Activated effector memory CD4-positive, alpha-beta T cell treated with anti-CD3 and anti-CD28 coated beads, Interleukin-2, amount 50 U/mL, for 16 hours (primary cell): Measurements from ENCODE around the gene VENTX.
"Not testable (repeated sequence)": the region's sequence is repeated elsewhere in the genome, so short reads cannot be mapped to it uniquely, and the experiment has no call there.

Source experiments
- DNase-seq: peaks from one replicate; pipeline ENCODE4 v3.0.0-alpha.2; 2020

The VENTX gene

DNA sequence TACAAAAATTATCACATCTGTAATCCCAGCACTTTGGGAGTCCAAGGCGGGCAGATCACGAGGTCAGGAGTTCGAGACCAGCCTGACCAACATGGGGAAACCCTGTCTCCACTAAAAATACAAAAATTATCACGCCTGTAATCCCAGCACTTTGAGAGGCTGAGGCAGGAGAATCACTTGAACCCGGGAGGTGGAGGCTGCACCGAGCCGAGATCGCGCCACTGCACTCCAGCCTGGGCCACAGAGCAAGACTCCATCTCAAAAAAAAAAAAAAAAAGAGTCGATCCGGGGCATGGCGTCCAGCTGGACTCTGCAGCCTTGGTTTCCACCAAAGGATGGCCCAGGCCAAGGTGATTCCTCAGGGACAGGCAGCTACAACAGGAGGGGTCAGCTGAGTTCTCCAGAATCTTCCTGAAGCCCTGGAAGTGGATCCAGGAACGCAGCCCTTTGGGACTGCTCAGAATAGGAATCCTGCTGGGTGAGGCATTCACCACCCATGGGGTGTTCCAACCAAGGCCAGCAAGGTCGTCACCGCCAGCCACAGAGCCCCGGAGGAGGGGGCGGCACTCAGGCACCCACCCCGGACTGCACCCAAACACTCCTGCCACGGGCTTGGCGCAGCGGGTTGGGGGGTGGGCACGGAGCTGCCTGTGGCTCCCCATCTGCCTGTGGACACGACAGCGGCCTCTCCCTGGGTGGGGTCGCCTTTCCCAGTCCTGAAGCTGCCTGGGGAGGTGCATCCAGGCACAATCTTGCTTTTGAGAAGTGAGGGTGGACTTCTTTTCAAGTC is 19.7 kb upstream of the VENTX start:
- DNase-seq, result no peak

DNA sequence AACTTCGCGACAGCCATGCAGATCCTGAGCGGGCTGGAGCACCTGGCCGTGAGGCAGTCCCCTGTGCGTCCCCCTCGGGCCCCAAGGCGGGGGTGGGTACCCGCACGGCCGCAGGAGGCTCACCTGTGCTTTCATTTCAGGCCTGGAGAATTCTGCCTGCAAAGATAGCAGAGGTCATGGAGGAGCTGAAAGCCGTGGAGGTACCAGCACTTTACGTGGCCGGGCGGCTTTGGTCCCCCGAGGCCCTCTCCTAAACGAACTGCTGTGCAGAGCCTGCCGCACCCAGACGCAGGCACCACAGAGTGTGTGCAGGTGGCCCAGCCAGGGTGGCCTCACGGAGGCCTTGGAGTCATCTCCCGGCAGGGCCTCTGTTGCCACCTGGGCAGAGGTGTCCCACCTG is 18.8 kb upstream of the VENTX start:
- DNase-seq, result no peak

DNA sequence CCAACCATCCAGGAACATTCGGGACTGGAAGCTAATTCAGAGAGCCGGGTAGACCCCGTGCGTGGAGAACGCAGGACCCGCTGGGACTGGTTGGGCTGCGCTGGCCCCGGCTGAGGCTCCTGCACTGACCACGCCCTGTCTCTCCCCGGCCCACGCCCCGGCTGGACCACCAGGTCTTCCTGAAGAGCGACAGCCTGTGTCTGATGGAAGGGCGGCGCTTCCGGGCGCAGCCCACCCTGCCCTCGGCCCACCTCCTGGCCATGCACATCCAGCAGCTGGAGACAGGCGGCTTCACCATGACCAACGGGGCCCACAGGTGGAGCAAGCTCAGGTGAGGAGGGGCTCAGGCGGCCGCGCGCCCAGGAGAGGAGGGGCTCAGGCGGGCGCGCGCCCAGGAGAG is 17.9 kb upstream of the VENTX start:
- no peak for DNase-seq

DNA sequence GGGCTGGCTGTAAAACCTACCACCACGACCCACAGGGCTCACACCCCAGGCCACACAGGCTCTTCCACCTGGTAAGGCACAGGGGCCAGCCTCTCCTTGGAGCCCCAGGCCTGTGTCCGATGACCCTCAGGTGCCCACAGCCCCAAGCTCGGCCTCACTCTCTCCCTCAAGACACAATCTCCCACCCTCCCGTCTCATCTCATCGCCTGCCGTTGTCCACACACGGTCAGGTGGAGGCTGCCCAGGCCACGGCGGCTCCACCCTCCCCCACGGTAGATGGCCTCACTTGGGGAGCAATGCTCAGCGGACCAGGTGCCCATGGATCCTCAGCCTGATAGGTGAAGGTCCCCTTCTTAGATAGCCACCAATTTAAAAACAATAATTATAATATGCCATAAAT is 16.3 kb upstream of the VENTX start:
- DNase-seq, result no peak

DNA sequence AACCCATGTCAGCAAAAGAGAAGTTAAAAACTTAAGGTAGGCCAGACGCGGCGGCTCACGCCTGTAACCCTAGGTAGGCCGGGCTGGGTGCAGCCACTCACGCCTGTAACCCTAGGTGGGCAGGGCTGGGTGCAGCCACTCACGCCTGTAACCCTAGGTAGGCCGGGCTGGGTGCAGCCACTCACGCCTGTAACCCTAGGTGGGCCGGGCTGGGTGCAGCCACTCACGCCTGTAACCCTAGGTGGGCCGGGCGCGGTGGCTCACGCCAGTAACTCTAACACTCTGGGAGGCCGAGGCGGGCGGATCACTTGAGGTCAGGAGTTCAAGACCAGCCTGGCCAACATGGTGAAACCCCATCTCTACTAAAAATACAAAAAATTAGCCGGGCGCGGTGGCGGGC is 15.9 kb upstream of the VENTX start:
- DNase-seq, result not testable (repeated sequence)

DNA sequence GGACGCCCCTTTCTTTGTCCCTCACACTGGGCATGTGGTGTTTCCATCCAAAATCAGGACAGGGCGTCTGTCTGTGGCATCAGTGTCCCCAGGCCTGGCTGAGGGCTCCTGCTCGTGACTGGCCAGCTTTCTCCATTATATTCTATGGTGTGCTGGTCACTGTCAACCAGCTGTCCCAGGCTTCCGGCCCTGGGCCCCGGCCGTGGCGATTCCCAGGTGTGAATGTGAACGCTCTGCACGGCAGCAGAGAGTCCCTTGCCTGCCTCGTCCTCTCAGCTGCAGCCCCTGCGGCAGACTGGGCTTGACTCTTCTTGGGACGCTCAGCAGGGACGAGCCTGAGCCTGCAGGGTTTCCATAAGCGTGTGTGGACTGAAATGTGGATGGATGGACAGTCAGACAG is 13.6 kb upstream of the VENTX start:
- no peak for DNase-seq

DNA sequence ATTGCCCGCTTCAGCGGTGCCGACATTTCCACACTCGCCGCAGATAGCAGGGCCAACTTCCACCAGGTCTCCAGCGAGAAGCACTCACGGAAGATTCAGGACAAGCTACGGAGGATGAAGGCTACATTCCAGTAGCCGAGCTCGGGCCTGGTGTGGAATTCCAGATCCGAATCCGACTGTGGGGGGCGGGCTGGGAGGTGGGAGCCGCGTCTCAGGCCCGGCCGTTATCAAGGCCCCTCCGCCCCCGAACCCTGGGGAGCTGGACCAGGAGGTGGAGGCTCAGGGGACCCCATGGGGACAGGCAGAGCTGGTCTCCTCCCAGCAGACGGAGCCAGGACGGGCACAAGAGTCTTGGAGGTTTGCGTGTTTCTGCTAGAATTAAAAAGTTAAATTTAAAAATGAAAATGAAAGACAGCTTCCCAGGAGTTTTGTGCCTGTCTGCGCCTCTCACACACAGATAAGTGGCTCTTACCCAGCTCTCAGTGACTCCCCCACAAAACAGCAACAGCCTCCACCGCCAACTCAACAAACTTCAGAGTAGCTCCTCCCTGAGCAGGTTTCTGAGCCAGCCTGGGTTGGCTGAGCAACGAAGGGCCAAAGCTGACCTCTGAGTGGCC is 12.8 kb upstream of the VENTX start:
- DNase-seq, result no peak

DNA sequence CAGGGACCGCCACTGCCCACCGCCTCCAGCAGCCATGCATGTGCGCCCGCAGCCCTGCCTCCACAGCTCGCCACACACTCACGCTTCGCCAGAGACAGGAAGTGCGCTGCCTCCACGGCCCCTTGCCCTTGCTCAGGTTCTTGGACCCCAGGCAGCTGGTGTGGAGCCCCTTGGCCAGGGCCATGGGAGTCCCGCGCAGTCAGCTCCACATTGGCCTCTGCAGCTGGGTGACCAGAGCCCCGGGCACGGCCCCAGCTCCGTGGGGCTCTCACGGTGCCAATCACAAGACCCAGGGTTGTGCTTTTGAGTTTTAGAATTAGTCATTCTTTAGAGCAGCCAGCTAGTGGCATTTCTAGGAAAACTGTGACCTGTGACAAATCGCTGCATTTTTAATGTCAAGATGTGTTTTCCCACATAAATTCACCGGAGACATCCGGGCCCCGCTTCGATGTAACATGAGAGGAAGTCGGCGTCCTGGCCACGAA is 11.9 kb upstream of the VENTX start:
- no peak for DNase-seq

DNA sequence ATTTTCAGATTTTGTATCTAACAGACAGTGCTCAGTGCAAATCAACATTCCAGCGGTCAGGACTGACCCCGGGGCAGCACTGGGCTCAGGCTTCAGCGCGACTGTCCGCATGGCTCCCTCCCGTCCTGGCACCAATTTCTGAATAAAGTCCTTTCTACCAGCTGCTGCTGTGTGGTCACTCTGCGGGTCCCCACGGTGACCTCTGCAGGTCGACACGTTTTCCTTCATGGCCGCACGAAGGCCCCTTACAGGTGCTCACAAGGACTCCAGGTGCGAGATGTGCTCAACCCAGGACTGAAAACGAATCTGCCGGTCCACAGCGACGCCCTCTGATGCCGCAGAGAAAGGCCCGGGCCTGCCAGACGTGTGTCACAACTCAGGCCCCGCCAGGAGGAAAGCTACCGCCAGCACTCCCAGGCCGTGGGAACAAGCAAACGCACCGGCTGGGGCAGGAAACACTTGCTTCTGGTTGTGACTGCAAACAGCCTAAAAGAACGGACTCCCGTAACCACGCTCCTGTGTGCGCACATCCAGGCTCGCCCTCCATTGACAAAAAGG is 11.3 kb upstream of the VENTX start:
- DNase-seq, result no peak

DNA sequence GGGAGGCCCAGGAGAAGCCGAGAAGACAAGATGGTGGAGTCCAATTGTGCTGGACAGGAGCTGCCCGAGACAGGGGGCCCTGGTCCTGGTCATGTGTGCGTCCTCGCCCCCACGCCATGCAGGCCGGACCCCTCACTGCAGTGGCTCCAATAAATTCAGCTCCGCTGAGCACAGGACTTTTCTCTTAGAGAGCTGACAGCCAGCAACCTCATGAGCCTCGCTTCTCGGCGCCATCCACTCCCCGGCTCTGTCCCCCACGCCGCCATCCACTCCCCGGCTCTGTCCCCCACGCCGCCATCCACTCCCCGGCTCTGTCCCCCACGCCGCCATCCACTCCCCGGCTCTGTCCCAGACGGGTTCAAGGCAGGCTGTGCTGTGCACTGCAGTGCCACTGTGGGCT is 10.4 kb upstream of the VENTX start:
- DNase-seq, result no peak

DNA sequence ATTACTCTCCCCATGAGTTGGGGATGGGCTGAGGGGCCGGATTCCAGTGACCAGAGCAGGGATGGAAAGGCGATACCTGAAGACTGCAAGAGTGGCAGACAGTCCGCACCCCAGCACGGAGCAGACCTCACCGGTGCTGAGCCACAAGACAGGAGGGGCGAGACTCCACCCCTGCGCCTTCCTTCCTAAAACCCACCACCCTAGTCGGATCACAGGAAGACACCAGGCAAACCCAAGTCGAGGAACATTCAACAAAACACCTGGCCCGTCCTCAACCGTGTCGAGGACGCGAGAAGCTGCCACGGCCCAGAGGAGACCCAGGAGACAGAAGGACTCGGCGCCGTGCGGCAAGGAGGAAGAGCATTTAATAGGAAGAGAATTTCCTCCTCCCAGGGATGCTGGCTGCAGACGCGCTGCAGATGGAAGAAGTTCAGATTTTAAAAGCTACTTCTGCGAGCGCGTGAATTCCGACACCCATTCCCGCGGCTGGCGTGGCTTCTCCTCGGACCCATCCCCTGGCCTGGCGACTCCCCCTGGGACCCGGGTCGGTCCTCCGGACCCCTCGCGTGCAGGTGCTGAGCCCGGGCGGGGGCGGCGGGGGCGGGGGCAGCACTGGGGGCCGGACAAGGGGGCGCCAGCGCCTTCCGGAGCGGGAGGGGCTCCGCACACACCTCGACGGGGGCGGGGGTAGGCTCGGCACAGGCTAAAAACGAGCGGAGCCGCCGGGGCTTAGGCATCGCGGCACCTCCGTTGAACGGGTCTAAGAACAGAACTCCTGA is 8.2 kb upstream of the VENTX start:
- DNase-seq, result no peak

DNA sequence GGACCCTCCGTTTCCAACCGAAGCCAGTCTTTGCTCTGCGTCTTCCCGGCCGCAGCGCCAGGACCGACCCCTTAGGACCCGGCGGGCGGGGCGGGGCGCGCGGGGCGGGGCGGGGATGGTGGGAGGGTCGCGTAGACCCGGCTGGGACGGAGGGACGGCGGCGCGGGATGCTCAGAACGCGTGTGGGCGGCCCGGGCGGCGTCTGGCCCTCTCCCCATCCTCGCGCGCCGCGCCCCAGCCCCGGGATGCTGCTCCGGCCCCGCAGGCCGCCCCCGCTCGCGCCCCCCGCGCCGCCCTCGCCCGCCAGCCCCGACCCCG is 7.7 kb upstream of the VENTX start, which contains the start of gene UTF1:
TSS of gene UTF1 (plus strand) at position 174 of the 318 bp plus-strand sequence. CDS start at position 246, 72 bp downstream.
- DNase-seq, result no peak

DNA sequence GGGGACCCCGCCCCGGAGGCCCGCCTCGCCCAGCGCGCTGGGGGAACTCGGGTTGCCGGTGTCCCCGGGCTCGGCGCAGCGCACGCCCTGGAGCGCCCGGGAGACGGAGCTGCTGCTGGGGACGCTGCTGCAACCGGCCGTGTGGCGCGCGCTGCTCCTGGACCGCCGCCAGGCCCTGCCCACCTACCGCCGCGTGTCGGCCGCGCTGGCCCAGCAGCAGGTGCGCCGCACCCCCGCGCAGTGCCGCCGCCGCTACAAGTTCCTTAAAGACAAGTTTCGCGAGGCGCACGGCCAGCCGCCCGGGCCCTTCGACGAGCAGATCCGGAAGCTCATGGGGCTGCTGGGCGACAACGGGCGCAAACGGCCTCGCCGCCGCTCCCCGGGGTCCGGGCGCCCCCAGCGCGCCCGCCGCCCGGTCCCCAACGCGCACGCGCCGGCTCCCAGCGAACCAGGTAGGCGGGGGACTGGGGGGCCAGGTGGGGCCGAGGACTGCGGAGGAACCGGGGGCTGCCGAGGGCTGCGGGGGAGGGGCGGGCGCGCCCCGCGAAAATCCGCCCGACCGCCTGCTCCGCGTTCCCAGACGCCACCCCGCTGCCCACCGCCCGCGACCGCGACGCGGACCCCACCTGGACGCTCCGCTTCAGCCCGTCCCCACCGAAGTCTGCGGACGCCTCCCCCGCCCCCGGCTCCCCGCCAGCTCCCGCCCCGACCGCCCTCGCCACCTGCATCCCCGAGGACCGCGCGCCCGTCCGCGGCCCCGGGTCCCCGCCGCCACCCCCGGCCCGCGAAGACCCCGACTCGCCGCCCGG is 7.1 kb upstream of the VENTX start:
- DNase-seq, result no peak

DNA sequence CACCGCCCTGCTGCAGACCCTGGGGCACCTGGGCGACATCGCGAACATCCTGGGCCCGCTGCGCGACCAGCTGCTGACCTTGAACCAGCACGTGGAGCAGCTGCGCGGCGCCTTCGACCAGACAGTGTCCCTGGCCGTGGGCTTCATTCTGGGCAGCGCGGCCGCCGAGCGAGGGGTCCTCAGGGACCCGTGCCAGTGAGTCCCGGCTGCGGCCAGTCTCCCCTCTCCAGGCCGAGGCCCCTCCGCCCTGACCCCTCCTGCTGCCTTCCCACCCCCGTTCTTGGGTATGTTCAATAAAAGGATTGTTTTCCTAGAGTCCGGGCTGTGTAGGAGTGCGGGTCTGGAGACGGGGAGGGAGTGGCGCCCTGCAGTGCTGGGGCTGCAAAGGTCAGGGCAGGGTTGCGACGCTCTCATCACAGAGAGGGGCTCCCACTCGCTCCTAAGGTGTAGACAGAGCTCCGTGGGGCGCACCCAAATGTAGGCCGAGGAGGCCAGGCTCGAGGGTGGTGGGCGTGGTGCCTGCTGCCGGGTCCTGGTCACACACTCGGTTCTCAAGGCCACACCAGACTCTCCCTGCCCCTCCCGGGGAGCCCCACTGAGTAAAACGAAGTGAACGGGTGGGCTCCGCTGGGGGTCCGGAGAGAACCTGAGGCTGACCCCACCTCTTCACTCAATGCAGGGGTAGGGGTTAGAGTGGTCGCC is 6.3 kb upstream of the VENTX start:
- no peak for DNase-seq

DNA sequence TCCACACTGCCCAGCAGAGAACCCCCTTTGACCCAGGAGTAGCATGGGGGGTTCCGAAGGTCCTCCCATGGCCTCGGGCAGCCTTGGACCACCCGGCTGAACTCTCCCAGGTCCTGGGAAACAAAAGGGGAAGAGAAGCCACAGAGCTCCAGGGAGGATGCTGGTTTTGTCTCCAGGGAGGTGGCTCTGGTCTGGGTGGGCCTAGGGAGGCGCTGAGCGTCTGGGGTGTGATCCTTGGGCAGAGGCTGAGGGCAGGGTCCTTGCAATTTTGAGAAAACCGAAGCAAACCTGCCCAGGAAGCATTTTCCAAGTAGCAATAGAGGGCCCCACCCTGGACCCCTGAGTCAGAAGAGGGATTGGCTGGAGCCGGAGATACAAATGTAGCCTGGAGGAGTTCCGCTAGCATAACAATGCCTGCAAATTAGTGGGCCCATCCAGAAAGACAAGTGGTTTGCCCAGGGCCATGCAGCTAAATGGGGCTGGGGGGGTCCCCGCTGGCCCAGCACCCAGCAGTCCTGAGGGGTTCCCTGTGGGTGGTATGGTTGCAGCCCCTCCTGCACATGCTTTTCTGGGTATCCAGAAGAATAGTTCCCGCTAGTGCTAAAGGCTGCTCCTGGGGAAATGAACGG is 5.6 kb upstream of the VENTX start:
- no peak for DNase-seq

DNA sequence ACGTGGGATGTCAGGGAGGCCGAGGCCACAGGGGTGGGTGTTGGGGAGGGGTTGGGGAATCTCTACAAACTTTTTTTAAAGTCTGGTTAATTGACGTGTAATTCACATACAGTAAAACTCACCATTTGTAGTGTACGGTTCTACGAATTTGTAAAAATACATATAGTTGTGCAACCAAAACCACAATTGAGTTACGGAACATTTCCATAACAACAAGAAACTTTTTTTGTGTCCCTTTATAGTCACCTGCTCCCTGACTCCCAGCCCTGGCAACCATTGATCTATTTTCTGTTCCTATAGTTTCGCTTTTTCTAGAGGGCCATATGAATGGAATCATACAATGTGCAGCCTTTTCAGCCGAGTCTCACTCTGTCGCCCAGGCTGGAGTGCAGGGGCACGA is 2.9 kb upstream of the VENTX start:
- not testable (repeated sequence) for DNase-seq

DNA sequence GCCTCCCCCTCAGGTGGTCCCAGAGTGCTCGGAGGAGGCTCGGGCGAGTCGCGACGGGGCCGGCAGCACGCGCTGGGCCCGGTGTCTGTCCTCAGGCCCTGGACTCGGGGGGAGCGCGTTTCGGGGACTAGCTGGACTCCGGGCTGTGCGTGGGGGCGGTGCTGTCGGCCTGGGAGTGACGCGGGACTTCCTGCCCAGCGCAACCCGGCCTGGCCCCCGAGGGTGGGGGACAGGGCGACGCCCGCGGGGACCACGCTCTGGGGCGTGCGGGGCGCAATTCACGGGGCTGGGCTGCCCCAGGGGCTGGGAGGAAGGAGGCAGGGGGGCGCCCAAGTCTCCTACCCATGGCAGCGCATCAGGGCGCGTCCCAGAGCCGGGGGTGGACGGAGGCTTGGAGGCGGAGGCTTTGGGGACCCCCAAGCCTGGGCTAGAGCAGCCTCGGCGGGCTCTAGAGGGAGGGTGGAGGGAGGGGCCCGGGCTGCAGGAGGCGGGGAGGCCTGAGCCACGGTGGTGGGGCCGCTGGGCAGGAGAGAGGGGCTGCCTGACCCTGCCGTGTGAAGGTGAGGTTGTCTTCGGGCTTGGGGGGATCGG is 2.3 kb upstream of the VENTX start:
- no peak for DNase-seq

DNA sequence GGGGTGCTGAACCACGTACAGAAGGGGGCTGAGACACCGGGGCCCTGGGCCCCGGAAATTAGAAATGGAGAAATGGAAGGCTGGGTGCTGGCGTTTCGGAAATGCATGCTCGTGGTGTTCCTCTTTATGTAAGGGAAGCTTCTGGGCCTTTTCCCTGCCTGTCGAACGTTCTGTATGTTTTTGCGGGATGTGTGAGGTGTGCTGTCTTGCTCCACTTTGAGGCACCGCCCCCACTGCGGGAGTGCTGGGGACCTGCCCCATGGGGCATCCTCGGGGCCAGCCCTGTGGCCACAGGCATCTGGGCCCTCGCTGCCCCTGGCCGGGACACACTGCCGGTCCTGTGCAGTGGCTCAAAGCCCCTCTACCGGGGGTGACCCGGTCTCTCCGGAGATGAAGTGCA is 1.7 kb upstream of the VENTX start:
- DNase-seq, result no peak

DNA sequence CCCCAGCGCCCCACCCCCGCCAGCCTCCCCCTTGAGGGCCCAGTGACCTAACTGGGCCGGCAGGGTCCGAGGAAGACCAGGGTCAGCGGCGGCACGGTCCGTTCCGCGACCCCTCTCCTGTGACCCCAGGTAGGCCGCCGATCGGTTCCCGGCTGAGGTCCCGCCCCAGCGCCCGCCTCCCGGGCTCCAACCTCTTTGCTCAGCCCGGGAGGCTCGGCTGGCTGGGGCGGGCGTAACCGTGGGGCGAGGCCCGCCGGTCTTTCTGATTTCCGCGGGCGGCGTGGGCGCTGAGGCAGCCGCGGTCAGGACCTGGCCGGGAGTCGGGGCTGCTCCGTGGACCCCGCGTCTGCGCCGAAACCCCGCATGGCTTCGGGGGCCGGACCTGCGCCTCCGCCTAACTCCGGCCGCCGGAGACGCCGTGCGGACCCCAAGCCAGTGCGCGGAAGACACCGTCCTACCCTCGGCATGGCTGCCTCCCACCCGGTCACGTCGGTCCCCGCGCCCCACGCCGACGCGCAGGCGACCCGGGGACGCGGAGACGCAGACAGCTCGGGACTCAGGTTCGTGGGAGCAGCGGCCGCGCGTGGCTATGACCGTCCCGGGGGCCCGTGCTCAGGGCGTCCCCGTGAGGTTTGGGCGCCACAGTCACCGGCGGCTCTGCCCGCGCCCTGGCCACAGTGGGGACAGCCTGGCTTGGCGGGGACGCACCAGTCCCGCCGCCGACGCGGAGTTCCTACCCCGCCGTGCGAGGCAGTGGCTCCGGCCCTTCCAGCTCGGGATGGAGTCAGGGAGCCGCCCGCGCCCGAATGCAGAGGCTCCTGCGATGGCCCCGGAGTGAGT is 1.0 kb upstream of the VENTX start:
- no peak for DNase-seq

DNA sequence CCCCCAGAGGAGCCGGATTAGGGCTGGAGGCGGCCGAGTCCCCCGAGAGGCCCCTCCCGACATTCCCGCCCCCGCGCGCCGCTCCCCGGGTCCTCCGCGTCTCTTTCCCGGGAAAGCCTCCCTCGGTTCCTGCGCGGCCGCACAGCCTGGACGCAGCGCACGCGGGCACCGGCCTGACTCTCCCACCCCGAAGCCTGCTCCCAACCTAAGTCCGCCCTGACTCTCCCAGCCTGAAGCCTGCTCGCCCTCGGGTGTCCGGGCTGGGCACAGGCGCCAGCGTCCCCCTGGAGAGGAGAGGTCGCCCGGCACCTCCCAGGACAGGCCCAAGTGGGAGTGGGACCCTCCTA is 441 bp upstream of the VENTX start:
- no peak for DNase-seq

DNA sequence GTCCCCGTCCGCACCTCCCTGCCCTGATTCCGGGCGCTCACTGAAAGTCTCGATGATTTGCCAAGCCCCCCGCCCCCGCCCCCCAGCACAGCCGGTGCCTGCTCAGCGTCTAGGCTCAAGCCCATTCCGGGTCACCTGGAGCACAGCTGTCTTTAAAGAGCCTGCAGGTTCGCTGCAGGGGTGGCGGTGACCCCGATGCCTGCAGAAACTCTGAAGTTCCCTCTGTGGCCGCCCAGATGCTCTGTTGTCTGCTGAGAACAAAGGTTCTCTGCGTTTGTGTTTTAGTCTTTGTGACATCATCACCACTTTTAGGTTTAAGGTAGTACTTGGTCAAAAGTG is 780 bp downstream of the VENTX start:
- DNase-seq, result no peak
